Activated CD4-positive, CD25-positive, alpha-beta regulatory T cell treated with anti-CD3 and anti-CD28 coated beads, Interleukin-2, amount 50 U/mL, for 16 hours (primary cell): ENCODE results near the gene ASTE1.
"Not testable (repeated sequence)": the region's sequence is repeated elsewhere in the genome, so short reads cannot be mapped to it uniquely, and the experiment has no call there.

Experiments
- DNase-seq: peaks from one replicate; pipeline ENCODE4 v3.0.0-alpha.2; 2020; ENCODE audit warnings: low read depth, low spot score

The ASTE1 gene

GRCh38 chr3:131026321-131027151 is at the start of gene ASTE1, which contains the start of gene NEK11:
Gene ASTE1 (minus strand): TSS chr3:131026825. CDS start chr3:131025306, 1,519 bp downstream.
Gene NEK11 (plus strand): TSS chr3:131026877. CDS start chr3:131029709, 2,832 bp downstream.
- DNase-seq, result peak; percentile 83

DNA sequence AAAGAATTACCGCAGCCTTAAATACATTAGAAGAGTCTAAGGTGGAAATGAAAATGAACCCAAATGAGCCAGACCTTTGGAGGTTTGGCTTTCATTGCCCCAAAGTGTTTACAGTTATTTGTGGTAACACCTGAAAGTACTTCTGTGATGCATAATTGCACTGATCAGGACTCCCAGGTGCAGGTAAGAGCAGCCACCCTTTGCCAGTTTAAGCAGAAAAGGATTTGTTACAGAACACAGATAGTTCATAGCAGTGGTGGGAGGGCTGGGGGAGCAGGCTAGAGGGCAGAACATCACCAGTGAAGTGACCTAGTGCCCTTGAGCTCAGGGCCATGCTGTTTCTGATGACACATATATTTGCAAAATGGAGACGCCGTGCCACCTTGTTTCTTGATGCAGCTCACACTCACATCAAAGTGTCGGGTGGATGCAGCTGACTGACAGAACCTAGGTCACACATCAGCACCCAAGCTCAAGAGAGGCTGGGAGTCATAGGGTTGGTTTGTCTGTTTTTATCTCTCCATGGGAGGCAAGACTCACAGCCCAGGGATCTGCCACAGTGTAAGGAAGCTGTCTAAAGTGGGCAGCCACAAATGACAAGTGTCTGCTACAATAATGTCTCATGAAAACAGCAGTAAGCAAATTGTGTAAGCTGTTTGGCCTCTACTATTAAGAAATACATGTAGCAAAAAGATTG is 49.2 kb upstream of the ASTE1 start:
- no peak for DNase-seq

GRCh38 chr3:131072845-131073244 is 46.2 kb upstream of the ASTE1 start:
- DNase-seq, result no peak

- DNase-seq, result no peak
These were observed 45.5 kb upstream of the ASTE1 start for GRCh38 chr3:131072099-131072559.

GRCh38 chr3:131067983-131068382 is 41.4 kb upstream of the ASTE1 start:
- no peak for DNase-seq

- no peak for DNase-seq
These were observed 26.6 kb upstream of the ASTE1 start for GRCh38 chr3:131053043-131053859.

DNA sequence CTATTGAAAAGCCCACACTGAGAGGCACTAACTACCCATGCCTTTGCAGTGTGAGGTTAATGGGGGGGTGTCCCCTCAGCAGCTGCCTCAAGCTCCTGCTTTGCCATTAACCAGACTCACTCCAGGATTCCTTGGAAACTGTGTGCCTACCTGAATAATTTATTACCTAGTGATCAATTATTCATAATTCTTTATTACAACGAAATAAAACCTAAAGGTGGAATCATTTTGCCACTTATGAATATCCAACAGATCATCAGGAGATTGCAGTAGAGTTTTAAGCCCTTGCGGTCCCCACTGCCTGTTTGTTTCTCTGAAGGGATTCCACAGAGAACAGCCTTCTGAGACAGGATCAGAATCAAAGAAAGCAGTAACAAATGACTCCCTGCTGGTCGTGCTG is 23.4 kb upstream of the ASTE1 start:
- no peak for DNase-seq

DNA sequence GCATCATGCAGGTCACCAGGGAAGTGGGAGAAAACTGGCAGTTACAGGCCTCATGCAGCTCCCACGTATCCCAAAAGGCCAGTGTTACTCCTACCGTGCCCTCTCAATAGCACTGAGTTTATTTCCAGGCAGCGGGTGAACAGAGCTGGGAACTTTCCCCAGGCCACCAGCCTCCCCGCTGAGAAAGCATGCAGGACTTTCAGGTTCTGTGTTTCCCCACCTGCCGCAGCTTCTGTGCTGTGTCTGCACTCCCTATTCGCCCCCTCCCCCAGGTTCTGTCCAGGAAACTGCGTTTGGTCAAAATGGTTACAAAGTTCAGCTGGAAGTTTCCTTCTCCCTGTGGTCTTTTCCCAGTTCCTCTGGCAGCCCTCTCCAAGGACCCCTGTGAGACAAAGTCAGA is 21.4 kb upstream of the ASTE1 start:
- DNase-seq, result no peak

GRCh38 chr3:131047582-131047981 is 21.0 kb upstream of the ASTE1 start:
- DNase-seq, result no peak

DNA sequence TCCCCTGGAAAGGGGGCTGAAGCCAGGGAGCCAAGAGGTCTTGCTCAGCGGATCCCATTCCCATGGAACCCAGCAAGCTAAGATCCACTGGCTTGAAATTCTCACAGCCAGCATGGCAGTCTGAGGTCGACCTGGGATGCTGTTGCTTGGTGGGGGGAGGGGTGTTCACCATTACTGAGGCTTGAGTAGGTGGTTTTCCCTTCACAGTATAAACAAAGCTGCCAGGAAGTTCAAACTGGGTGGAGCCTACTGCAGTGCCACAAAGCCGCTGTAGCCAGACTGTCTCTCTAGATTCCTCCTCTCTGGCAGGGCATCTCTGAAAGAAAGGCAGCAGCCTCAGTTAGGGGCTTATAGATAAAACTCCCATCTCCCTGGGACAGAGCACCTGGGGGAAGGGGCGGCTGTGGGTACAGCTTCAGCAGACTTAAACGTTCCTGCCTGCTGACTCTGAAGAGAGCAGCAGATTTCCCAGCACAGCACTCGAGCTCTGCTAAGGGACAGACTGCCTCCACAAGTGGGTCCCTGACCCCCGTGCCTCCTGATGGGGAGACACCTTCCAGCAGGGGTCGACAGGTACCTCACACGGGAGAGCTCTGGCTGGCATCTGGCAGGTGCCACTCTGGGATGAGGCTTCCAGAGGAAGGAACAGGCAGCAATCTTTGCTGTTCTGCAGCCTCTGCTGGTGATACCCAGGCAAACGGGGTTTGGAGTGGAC is 15.8 kb upstream of the ASTE1 start:
- DNase-seq, result not testable (repeated sequence)

DNA sequence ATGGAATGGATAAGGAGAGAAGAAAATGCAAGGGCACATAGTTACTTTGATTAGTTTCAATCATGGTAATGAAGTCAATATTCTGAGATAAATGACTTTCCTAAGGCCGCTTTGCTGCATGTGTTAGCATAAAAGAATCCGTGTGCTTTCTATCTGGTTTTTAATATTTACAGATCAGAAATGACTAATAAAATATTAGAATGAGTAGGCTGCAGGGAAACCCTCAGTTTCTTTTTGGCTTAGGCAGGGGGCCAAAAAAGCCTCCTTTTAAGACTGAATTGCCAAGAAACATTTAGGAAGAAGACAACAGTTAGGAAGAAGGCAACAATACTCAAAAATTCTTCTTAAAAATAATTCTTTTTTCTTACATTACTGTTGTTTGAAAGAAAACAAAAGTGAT is 11.7 kb upstream of the ASTE1 start:
- DNase-seq, result no peak

DNA sequence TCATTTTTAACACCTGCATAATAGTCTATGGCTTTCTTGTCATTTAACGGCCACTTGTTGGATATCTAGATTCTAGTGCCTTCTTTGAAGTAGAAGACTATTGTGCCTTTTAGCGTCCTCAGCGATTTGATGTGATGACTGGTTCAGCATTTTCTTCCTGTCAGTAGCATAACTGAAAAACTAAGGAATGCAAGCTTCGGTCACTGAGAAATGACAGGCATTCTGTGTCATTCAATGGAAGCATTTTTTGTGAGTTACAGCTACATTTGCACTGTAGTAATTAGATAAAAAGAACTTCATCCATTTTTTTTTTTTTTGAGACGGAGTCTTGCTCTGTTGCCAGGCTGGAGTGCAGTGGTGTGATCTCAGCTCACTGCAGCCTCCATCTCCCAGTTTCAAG is 10.4 kb upstream of the ASTE1 start:
- no peak for DNase-seq

GRCh38 chr3:131036200-131036816 is 9.7 kb upstream of the ASTE1 start:
- no peak for DNase-seq

GRCh38 chr3:131033480-131034080 is 7.0 kb upstream of the ASTE1 start:
- no peak for DNase-seq

DNA sequence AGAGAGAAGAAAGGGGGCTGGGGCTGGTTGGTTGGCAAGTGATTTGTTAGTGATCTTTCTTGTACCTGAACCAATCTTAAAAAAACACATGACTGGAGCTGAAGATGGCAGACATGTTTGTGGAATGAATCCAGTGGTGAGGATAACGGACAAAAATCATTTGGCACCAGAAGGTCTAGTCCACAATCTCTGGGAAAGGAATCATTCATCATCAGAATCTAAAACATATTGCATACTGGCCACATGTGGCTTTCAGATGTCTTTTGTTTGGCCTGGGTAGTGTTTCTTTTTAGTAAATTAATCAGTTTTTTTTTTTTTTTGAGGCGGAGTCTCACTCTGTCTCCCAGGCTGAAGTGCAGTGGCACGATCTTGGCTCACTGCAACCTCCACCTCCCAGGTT is 5.0 kb upstream of the ASTE1 start:
- DNase-seq, result no peak

DNA sequence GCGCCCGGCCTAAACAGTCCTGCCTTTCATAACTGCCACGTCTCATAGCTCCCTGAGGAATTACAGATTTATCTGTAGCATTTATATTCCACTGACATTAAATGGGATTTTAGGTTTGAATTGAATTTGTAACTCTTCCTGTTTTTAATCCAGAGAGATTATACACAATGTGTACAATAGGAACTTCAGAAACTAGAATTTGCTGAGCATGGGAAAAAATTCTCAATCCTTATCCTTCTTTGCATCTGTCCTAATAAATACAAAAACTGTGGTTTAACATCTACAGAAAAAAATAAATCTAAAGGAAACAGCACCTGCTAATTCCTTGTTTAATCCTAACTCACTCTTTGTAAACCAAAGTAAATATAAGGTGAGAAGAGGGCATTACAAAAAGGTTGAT is 2.2 kb upstream of the ASTE1 start:
- DNase-seq, result no peak

GRCh38 chr3:131025539-131025938 is 1.1 kb downstream of the ASTE1 start:
- no peak for DNase-seq

DNA sequence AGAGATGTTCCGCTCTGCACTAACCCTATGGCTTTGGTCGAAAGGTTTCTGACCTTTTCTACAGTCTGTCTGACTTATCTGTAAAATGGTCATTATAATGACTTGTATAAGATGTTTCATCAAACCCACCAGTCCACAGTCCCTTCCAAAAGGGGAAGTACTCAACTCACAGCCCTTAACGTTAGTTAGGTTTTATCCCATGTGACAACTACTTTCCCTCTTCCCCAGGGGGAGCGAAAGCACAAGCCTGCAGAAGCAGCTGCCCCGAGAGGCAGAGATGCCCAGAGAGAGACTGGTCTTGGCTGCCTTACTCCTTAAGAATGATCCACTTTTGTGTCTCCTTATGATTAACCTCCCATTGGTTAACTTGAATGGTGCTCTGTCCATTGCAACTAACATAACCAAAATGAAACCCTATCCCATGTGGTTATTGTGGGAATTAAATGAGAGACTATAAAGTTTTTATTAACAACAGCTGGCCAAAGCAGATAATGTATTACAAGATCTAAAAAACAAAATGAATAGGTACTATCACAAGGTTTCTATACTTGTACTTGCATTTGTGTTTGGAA is 6.4 kb downstream of the ASTE1 start:
- no peak for DNase-seq

- DNase-seq, result no peak
These were observed 7.7 kb downstream of the ASTE1 start for GRCh38 chr3:131018970-131019369.

GRCh38 chr3:131009698-131010097 is 16.9 kb downstream of the ASTE1 start:
- no peak for DNase-seq
